Mesendoderm (in vitro differentiated cells): ENCODE results near the gene BDKRB1.
A peak's percentile ranks its signal among the peaks of the same experiment; 100 is the strongest.

Experiments used
- DNase-seq: peaks from one replicate; pipeline ENCODE4 v3.0.0; 2013
- H2AK5ac ChIP-seq: 2 replicates; pipeline ENCODE4 v1.6.1; 2013; ENCODE audit warnings: low read length, inconsistent platforms
- H2BK120ac ChIP-seq: 2 replicates; pipeline ENCODE4 v1.6.1; 2013; ENCODE audit warnings: low read depth, mild to moderate bottlenecking, low read length, moderate library complexity, mixed read lengths
- H2BK15ac ChIP-seq: replicated peaks from 2 replicates; pipeline ENCODE4 v1.6.1; 2013; ENCODE audit warnings: low read depth, mild to moderate bottlenecking, moderate library complexity
- H2BK5ac ChIP-seq: 2 replicates; pipeline ENCODE4 v1.6.1; 2013; ENCODE audit warnings: low read length, inconsistent platforms
- H3K18ac ChIP-seq: 2 replicates; pipeline ENCODE4 v1.6.1; 2013; ENCODE audit warnings: mild to moderate bottlenecking, low read length, mixed read lengths
- H3K23ac ChIP-seq: one replicate; pipeline ENCODE4 v1.6.1; 2013; ENCODE audit warnings: low read length
- H3K27ac ChIP-seq: 2 replicates; pipeline ENCODE4 v1.5.1; 2013; ENCODE audit warnings: low read depth, mild to moderate bottlenecking, inconsistent platforms, low read length, moderate library complexity
- H3K27me3 ChIP-seq: 2 replicates; pipeline ENCODE4 v1.6.1; 2013; ENCODE audit warnings: low read length, control low read depth, mild to moderate bottlenecking, inconsistent platforms; ENCODE audit not compliant: insufficient read depth, poor library complexity
- H3K36me3 ChIP-seq: 2 replicates; pipeline ENCODE4 v1.6.1; 2013; ENCODE audit warnings: low read length, inconsistent platforms; ENCODE audit not compliant: control insufficient read depth, insufficient read depth
- H3K4ac ChIP-seq: one replicate; pipeline ENCODE4 v1.6.1; 2013; ENCODE audit warnings: low read depth, mild to moderate bottlenecking, low read length, moderate library complexity
- H3K4me1 ChIP-seq: 2 replicates; pipeline ENCODE4 v1.6.1; 2013; ENCODE audit warnings: low read depth, low read length, inconsistent platforms; ENCODE audit not compliant: control insufficient read depth
- H3K4me2 ChIP-seq: 2 replicates; pipeline ENCODE4 v1.6.1; 2013; ENCODE audit warnings: low read length
- H3K4me3 ChIP-seq: 2 replicates; pipeline ENCODE4 v1.5.1; 2013; ENCODE audit warnings: mild to moderate bottlenecking, low read length
- H3K56ac ChIP-seq: one replicate; pipeline ENCODE4 v1.6.1; 2013; ENCODE audit warnings: low read length
- H3K79me1 ChIP-seq: 2 replicates; pipeline ENCODE4 v1.6.1; 2013; ENCODE audit warnings: low read length, inconsistent platforms
- H3K79me2 ChIP-seq: 2 replicates; pipeline ENCODE4 v1.6.1; 2013; ENCODE audit warnings: mild to moderate bottlenecking, low read length; ENCODE audit not compliant: control insufficient read depth, insufficient read depth
- H3K9ac ChIP-seq: 2 replicates; pipeline ENCODE4 v1.6.1; 2013; ENCODE audit warnings: low read length, inconsistent platforms
- H4K5ac ChIP-seq: one replicate; pipeline ENCODE4 v1.6.1; 2013; ENCODE audit warnings: low read length
- H4K8ac ChIP-seq: one replicate; pipeline ENCODE4 v1.6.1; 2013; ENCODE audit warnings: low read depth, mild to moderate bottlenecking, control low read depth, low read length, moderate library complexity
- WGBS: extraction: QIAGEN DNeasy Blood & Tissue Kit; methylation state at CpG from one replicate; pipeline ENCODE4 v1.1.7; 2013; ENCODE audit warnings: low lambda C conversion rate, missing lambda C conversion rate; ENCODE audit not compliant: insufficient coverage; ENCODE audit errors: extremely low coverage; 5-methylcytosine and 5-hydroxymethylcytosine counted together

The BDKRB1 gene

GRCh38 chr14:96251656-96252155 is 4.3 kb upstream of the BDKRB1 start:
- no peak overlapping the region for H2BK15ac ChIP-seq
- WGBS, result no CpG with 5 or more reads among the region's 4 CpGs
- no peaks in the 10 kb centered on the region for H3K36me3 ChIP-seq
- no peak overlapping the region for H3K23ac ChIP-seq
- no peak overlapping the region for H4K5ac ChIP-seq
- no peak overlapping the region for H2AK5ac ChIP-seq
- H3K4me2 ChIP-seq, result no peak overlapping the region
- peaks cover 2% of the 10 kb centered on the region for H3K4me1 ChIP-seq
- H2BK5ac ChIP-seq, result no peak overlapping the region
- H3K27me3 ChIP-seq, result no peaks in the 10 kb centered on the region
- no peak for DNase-seq
- no peak overlapping the region for H4K8ac ChIP-seq
- no peaks in the 10 kb centered on the region for H3K79me1 ChIP-seq
- no peaks in the 10 kb centered on the region for H3K79me2 ChIP-seq
- H2BK120ac ChIP-seq, result no peak overlapping the region
- H3K27ac ChIP-seq, result no peak overlapping the region
- no peak overlapping the region for H3K9ac ChIP-seq
- no peak overlapping the region for H3K56ac ChIP-seq
- H3K4me3 ChIP-seq, result no peak overlapping the region
- H3K18ac ChIP-seq, result no peak overlapping the region
- H3K4ac ChIP-seq, result no peak overlapping the region

DNA sequence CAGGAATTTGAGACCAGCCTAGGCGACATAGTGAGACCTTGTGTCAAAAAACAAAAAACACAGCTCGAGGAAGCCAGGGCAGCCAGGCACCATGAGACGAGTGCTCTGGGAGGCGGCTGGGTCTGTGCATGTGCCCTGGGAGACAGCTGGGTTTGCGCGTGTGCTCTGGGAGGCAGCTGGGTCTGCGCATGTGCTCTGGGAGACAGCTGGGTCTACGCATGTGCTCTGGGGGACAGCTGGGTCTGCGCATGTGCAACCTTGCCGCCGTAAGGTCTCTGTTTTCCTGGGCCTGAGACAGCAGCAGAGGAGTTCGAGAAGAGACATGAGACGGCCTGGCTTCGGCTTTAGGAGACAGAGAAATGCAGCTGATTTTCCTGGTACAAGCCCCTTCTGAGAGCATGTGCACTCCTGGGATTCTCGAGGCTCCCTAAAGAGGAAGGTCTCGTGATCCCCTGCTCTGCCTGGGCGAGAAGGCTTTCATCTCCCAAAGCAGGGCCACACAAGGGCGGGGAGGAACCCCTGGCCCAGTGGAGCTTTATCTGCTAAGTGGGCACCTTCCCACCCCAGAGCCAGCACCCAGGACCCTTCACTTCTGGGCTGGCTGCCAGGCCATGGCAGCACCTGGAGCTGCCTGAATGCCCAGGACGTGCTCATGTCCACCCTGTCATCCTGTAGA is 3.5 kb upstream of the BDKRB1 start:
- H2BK5ac ChIP-seq, result no peak overlapping the region
- H2BK120ac ChIP-seq, result no peak overlapping the region
- no CpG with 5 or more reads among the region's 19 CpGs for WGBS
- no peak overlapping the region for H3K9ac ChIP-seq
- no peaks in the 10 kb centered on the region for H3K79me1 ChIP-seq
- H3K36me3 ChIP-seq, result no peaks in the 10 kb centered on the region
- peaks cover 2% of the 10 kb centered on the region for H3K4me1 ChIP-seq
- no peak for DNase-seq
- H4K5ac ChIP-seq, result no peak overlapping the region
- H3K4me2 ChIP-seq, result no peak overlapping the region
- H2BK15ac ChIP-seq, result no peak overlapping the region
- no peak overlapping the region for H3K23ac ChIP-seq
- H3K56ac ChIP-seq, result no peak overlapping the region
- no peak overlapping the region for H2AK5ac ChIP-seq
- H3K4ac ChIP-seq, result no peak overlapping the region
- no peak overlapping the region for H3K4me3 ChIP-seq
- H3K79me2 ChIP-seq, result no peaks in the 10 kb centered on the region
- no peaks in the 10 kb centered on the region for H3K27me3 ChIP-seq
- no peak overlapping the region for H4K8ac ChIP-seq
- H3K18ac ChIP-seq, result no peak overlapping the region
- no peak overlapping the region for H3K27ac ChIP-seq

GRCh38 chr14:96252999-96253539 is 2.9 kb upstream of the BDKRB1 start:
- H4K8ac ChIP-seq, result no peak overlapping the region
- H3K18ac ChIP-seq, result no peak overlapping the region
- no peak overlapping the region for H3K23ac ChIP-seq
- no CpG with 5 or more reads among the region's 9 CpGs for WGBS
- H3K4me3 ChIP-seq, result no peak overlapping the region
- no peak overlapping the region for H2BK120ac ChIP-seq
- H3K27ac ChIP-seq, result no peak overlapping the region
- H3K56ac ChIP-seq, result no peak overlapping the region
- no peak overlapping the region for H3K9ac ChIP-seq
- no peaks in the 10 kb centered on the region for H3K79me1 ChIP-seq
- H3K4ac ChIP-seq, result no peak overlapping the region
- no peak overlapping the region for H4K5ac ChIP-seq
- H3K79me2 ChIP-seq, result no peaks in the 10 kb centered on the region
- no peak overlapping the region for H2BK15ac ChIP-seq
- H3K4me1 ChIP-seq, result peaks cover 2% of the 10 kb centered on the region
- H3K27me3 ChIP-seq, result no peaks in the 10 kb centered on the region
- peak; percentile 90 for DNase-seq
- H2BK5ac ChIP-seq, result no peak overlapping the region
- no peak overlapping the region for H2AK5ac ChIP-seq
- no peak overlapping the region for H3K4me2 ChIP-seq
- H3K36me3 ChIP-seq, result no peaks in the 10 kb centered on the region

DNA sequence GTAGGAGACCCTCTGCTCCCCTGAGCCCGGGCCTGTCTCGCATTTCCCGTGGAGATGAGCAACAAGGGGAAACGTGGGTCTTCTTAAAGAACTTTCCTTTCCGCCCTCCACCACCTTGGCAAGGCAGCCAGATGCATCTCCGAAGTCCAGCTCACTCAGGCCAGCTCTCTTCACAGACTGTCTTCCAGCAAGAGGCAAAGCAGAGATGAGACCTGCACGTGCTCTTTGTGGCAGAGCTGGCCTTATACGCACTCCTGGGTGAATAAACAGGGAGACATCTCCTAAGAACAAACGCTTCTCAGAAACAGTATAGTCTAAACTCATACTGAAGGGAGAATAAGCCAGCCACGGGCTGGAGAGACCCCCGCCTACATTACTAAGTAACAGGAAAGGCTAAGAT is 1.3 kb upstream of the BDKRB1 start:
- Histone ChIP-seq H3K27ac (no peak overlapping the region), H2BK5ac (no peak overlapping the region), H3K56ac (no peak overlapping the region), H3K9ac (no peak overlapping the region), H3K18ac (no peak overlapping the region), H3K79me2 (no peaks in the 10 kb centered on the region), H3K79me1 (no peaks in the 10 kb centered on the region), H3K4me2 (no peak overlapping the region), H3K4me1 (peaks cover 2% of the 10 kb centered on the region), H2BK15ac (no peak overlapping the region), H2AK5ac (no peak overlapping the region), H3K4me3 (no peak overlapping the region), H4K5ac (no peak overlapping the region), H3K23ac (no peak overlapping the region), H4K8ac (no peak overlapping the region), H2BK120ac (no peak overlapping the region), H3K27me3 (no peaks in the 10 kb centered on the region), H3K4ac (no peak overlapping the region), H3K36me3 (no peaks in the 10 kb centered on the region)
- no CpG with 5 or more reads among the region's 11 CpGs for WGBS
- no peak for DNase-seq

DNA sequence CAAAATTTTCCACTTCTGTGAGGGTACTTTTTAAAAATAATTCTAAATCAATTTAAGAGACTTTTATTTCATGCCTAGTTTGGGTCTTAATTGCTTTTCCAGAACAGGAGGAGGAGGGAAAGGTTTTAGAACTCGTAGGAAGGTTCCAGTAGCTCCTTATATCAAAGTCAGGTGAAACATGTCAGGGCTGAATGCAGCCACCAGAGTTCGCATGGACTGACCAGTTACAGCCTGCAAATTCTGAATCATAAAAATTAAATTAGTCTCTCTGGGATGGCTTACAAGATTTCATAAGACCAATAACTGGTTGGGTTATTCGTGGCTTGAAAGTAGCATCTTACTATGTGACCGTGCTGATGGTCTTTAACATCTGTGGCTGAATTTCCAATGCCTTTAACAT is 397 bp downstream of the BDKRB1 start:
- no CpG with 5 or more reads among the region's 4 CpGs for WGBS
- DNase-seq, result no peak
- Histone ChIP-seq H3K4me1 (peaks cover 2% of the 10 kb centered on the region), H3K23ac (no peak overlapping the region), H3K4me2 (no peak overlapping the region), H3K4ac (no peak overlapping the region), H2BK15ac (no peak overlapping the region), H4K8ac (no peak overlapping the region), H2AK5ac (no peak overlapping the region), H3K36me3 (no peaks in the 10 kb centered on the region), H4K5ac (no peak overlapping the region), H3K79me2 (no peaks in the 10 kb centered on the region), H3K18ac (no peak overlapping the region), H2BK5ac (no peak overlapping the region), H3K27ac (no peak overlapping the region), H2BK120ac (no peak overlapping the region), H3K27me3 (no peaks in the 10 kb centered on the region), H3K79me1 (no peaks in the 10 kb centered on the region), H3K56ac (no peak overlapping the region), H3K4me3 (no peak overlapping the region), H3K9ac (no peak overlapping the region)

GRCh38 chr14:96257056-96257455 is 1.0 kb downstream of the BDKRB1 start:
- Histone ChIP-seq H3K9ac (no peak overlapping the region), H4K5ac (no peak overlapping the region), H3K27me3 (no peaks in the 10 kb centered on the region), H2BK120ac (no peak overlapping the region), H3K79me2 (no peaks in the 10 kb centered on the region), H3K4me3 (no peak overlapping the region), H3K27ac (no peak overlapping the region), H3K23ac (no peak overlapping the region), H4K8ac (no peak overlapping the region), H2BK15ac (no peak overlapping the region), H3K79me1 (no peaks in the 10 kb centered on the region), H3K4me2 (no peak overlapping the region), H3K56ac (no peak overlapping the region), H3K18ac (no peak overlapping the region), H3K4me1 (peaks cover 2% of the 10 kb centered on the region), H2BK5ac (no peak overlapping the region), H3K4ac (no peak overlapping the region), H2AK5ac (no peak overlapping the region), H3K36me3 (no peaks in the 10 kb centered on the region)
- no peak for DNase-seq
- no CpG with 5 or more reads among the region's 8 CpGs for WGBS
